ENCODE results near the gene SLC17A5.

Gene SLC17A5, protein sequence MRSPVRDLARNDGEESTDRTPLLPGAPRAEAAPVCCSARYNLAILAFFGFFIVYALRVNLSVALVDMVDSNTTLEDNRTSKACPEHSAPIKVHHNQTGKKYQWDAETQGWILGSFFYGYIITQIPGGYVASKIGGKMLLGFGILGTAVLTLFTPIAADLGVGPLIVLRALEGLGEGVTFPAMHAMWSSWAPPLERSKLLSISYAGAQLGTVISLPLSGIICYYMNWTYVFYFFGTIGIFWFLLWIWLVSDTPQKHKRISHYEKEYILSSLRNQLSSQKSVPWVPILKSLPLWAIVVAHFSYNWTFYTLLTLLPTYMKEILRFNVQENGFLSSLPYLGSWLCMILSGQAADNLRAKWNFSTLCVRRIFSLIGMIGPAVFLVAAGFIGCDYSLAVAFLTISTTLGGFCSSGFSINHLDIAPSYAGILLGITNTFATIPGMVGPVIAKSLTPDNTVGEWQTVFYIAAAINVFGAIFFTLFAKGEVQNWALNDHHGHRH

DNA sequence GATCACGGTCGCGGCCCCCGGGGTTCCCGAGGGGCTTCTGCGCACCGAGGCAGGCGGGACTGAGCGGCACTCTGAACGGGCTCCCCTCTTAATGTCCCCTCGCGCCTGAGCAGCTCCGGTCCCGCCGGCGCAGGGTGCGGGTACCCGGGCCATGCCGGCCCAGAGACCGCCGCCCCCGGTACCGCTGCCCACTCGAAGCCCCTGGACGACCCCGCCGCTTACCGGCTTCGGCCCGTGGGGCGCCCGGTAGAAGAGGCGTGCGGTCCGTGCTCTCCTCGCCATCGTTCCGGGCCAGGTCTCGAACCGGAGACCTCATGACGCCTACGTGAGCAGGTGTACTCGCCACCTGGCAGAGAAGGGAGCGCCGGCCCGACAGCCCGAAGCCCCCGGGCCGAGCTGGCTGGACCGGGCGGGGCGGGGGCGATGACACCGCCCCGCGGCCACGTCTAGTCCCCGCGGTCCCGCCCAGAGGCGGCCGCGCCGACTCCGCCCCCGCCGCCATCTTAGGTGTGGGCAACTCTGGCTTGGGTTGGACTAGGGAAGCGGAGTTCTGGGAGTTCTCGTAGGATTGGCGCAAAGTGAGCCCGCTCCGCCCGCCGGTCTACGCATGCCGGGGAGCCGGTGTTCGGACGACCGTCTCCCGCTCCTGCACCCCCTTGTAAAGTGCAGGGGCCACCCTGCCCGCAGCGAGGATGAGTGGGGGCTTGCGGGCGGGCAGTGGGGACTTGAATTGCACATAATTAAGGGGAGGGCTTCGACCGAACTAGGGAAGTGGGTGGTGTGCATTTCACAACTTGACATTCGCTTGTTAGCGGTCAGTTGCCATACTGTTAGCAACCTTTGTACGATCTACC is at the start of gene SLC17A5:
TSS of gene SLC17A5 (minus strand) at position 422 of the 854 bp plus-strand sequence. CDS start at position 316, 106 bp downstream.
- TF ChIP-seq, protein P1, sequence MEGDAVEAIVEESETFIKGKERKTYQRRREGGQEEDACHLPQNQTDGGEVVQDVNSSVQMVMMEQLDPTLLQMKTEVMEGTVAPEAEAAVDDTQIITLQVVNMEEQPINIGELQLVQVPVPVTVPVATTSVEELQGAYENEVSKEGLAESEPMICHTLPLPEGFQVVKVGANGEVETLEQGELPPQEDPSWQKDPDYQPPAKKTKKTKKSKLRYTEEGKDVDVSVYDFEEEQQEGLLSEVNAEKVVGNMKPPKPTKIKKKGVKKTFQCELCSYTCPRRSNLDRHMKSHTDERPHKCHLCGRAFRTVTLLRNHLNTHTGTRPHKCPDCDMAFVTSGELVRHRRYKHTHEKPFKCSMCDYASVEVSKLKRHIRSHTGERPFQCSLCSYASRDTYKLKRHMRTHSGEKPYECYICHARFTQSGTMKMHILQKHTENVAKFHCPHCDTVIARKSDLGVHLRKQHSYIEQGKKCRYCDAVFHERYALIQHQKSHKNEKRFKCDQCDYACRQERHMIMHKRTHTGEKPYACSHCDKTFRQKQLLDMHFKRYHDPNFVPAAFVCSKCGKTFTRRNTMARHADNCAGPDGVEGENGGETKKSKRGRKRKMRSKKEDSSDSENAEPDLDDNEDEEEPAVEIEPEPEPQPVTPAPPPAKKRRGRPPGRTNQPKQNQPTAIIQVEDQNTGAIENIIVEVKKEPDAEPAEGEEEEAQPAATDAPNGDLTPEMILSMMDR (conservative IDR thresholded peaks at IDR 0.05; ENCODE audit: low read depth, low read length): no peak

DNA sequence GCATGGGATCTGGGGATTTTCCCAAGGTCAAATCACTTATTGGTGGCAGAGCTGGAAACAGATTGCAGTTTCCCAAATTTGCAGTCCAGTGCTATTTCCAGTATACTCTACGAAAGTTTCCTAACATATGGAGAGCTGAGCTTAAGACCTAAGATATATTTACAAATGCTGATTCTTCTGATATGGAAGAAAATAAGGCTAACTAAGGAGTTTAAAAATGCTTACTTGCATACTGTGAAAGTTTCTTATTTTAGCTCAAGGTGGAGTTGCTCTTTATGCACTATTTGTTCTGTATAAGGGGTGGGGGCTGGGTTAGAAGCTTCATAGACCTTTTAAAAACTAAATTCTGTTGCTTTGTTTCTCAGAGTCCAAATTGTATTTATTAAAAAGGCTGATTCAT is 49.7 kb upstream of the SLC17A5 start:
- no peak overlapping the region for H3K9ac ChIP-seq
- H3K36me3 ChIP-seq (ENCODE audit: insufficient read depth): no peaks in the 10 kb centered on the region

More for the DNA sequence above, at the start of gene SLC17A5:
- no peaks in the 10 kb centered on the region for H3K79me2 ChIP-seq (ENCODE audit: insufficient read depth, low read depth)
- peaks cover 20% of the 10 kb centered on the region for H3K4me1 ChIP-seq (ENCODE audit: low read depth, poor library complexity, severe bottlenecking)
- H3K27ac ChIP-seq: peak within 1 kb of the TSS; percentile 97
- H4K20me1 ChIP-seq (ENCODE audit: insufficient read depth): no peaks in the 10 kb centered on the region
- H3K4me2 ChIP-seq: peak within 1 kb of the TSS; percentile 94
- H3K9ac ChIP-seq: peak within 1 kb of the TSS; percentile 96
- H3K4me3 ChIP-seq (IDR thresholded peaks at IDR 0.05; ENCODE audit: insufficient read depth, low read depth, low read length): no peak within 1 kb of the TSS
- no peaks in the 10 kb centered on the region for H3K36me3 ChIP-seq (ENCODE audit: insufficient read depth)
- H3K27me3 ChIP-seq (ENCODE audit: insufficient read depth, low read depth): no peaks in the 10 kb centered on the region
- peak within 1 kb of the TSS; percentile 93 for H2AFZ ChIP-seq (ENCODE audit: low read depth)

DNA sequence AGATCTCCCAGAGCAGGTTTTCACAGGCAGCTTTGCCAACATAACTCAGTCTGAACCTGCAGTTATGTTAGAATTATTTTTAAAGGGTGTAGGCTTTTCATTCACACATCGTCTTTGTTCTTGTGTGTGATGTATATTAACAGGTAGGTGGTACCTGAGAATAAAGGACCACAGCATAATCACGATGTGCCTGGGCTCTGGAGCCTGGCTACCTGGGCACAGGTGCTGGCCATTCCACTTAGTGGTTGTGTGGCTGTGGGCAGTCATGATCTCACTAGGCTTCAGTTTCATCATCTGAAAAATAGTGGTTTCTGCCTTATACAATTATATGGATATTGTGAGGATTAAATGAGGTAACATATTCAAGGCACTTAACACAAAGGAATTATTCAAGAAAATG is 48.7 kb upstream of the SLC17A5 start:
- Histone ChIP-seq H3K4me1 (ENCODE audit: low read depth, poor library complexity, severe bottlenecking) (peaks cover 23% of the 10 kb centered on the region), H3K79me2 (ENCODE audit: insufficient read depth, low read depth) (no peaks in the 10 kb centered on the region), H2AFZ (ENCODE audit: low read depth) (no peak overlapping the region), H3K4me2 (no peak overlapping the region), H3K4me3 (IDR thresholded peaks at IDR 0.05; ENCODE audit: insufficient read depth, low read depth, low read length) (no peak overlapping the region), H3K9ac (no peak overlapping the region), H4K20me1 (ENCODE audit: insufficient read depth) (no peaks in the 10 kb centered on the region), H3K27ac (no peak overlapping the region), H3K27me3 (ENCODE audit: insufficient read depth, low read depth) (no peaks in the 10 kb centered on the region), H3K36me3 (ENCODE audit: insufficient read depth) (no peaks in the 10 kb centered on the region)
- TF ChIP-seq, protein P1 (conservative IDR thresholded peaks at IDR 0.05; ENCODE audit: low read depth, low read length): no peak

More for the DNA sequence above, 49.7 kb upstream of the SLC17A5 start:
- Histone ChIP-seq H3K79me2 (ENCODE audit: insufficient read depth, low read depth) (no peaks in the 10 kb centered on the region), H2AFZ (ENCODE audit: low read depth) (no peak overlapping the region), H3K4me3 (IDR thresholded peaks at IDR 0.05; ENCODE audit: insufficient read depth, low read depth, low read length) (no peak overlapping the region), H3K4me2 (peak overlapping the region; percentile 17; the same call in 1 of the 2 replicates), H3K4me1 (ENCODE audit: low read depth, poor library complexity, severe bottlenecking) (peaks cover 23% of the 10 kb centered on the region), H4K20me1 (ENCODE audit: insufficient read depth) (no peaks in the 10 kb centered on the region), H3K27me3 (ENCODE audit: insufficient read depth, low read depth) (no peaks in the 10 kb centered on the region), H3K27ac (no peak overlapping the region)
- TF ChIP-seq, protein P1 (conservative IDR thresholded peaks at IDR 0.05; ENCODE audit: low read depth, low read length): no peak

DNA sequence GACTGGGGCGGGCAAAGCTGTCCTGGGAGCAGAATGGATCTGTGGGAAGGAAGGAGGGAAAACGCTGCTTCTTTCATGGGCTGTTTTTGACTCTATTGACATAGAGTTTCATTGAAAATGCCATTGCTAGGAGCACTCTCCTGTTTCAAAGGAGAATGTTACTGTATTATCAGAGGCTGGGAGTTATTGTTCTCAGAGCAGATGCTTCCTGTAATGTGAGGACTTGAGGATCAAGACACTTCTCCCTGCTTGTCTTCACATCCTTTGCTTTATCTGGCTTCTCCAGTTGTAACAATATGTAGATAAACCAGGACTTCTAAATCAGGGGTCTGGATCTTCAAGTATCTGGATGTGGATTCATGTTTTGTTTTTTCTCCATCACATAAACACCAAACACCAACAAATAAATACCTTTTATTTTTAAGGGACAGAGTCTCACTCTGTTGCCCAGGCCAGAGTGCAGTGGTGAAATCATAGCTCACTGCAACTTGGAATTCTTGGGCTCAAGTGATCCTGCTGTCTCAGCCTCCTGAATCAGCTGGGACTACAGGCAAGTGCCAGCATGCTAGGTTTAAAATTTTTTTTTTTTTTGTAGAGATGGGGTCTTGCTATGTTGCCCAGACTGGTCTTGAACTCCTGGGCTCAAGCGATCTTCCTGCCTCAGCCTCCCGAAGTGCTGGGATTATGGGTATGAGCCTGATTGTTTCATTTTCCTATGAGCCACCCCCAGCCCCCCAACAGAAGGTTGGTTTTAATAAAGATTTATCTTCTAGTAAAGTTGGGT is 46.1 kb upstream of the SLC17A5 start:
- Histone ChIP-seq H3K27me3 (ENCODE audit: insufficient read depth, low read depth) (no peaks in the 10 kb centered on the region), H3K36me3 (ENCODE audit: insufficient read depth) (no peaks in the 10 kb centered on the region), H3K9ac (no peak overlapping the region), H3K4me3 (IDR thresholded peaks at IDR 0.05; ENCODE audit: insufficient read depth, low read depth, low read length) (no peak overlapping the region), H3K4me2 (no peak overlapping the region), H2AFZ (ENCODE audit: low read depth) (no peak overlapping the region), H4K20me1 (ENCODE audit: insufficient read depth) (no peaks in the 10 kb centered on the region), H3K79me2 (ENCODE audit: insufficient read depth, low read depth) (no peaks in the 10 kb centered on the region), H3K4me1 (ENCODE audit: low read depth, poor library complexity, severe bottlenecking) (peaks cover 29% of the 10 kb centered on the region), H3K27ac (no peak overlapping the region)
- TF ChIP-seq, protein P1 (conservative IDR thresholded peaks at IDR 0.05; ENCODE audit: low read depth, low read length): no peak
